H9 (cell line): Measurements from ENCODE around the gene UPK3A. TPM values are rescaled to one million over a fixed set of nuclear protein-coding genes. Genes with fewer than 3 reads are reported as not detected.

Experiments used
- DNase-seq: peaks from one replicate; pipeline ENCODE4 v3.0.0-alpha.2; 2017
- H2AFZ ChIP-seq: one replicate; pipeline ENCODE4 v1.6.1; 2013; ENCODE audit warnings: mild to moderate bottlenecking, low read length, control low read depth, moderate library complexity
- H2AK5ac ChIP-seq: 2 replicates; pipeline ENCODE4 v1.6.1; 2013; ENCODE audit warnings: low read length, control low read depth, mixed read lengths; ENCODE audit not compliant: insufficient read length
- H2BK120ac ChIP-seq: one replicate; pipeline ENCODE4 v1.6.1; 2013; ENCODE audit warnings: low read depth, mild to moderate bottlenecking, low read length, control low read depth, inconsistent platforms; ENCODE audit not compliant: poor library complexity, severe bottlenecking
- H2BK12ac ChIP-seq: 2 replicates; pipeline ENCODE4 v1.6.1; 2013; ENCODE audit warnings: low read length, control low read depth, mixed read lengths, low read depth; ENCODE audit not compliant: insufficient read length
- H2BK15ac ChIP-seq: 2 replicates; pipeline ENCODE4 v1.6.1; 2013; ENCODE audit warnings: low read depth, low read length, control low read depth
- H2BK20ac ChIP-seq: one replicate; pipeline ENCODE4 v1.6.1; 2013; ENCODE audit warnings: low read depth, mild to moderate bottlenecking, low read length, control low read depth, inconsistent platforms; ENCODE audit not compliant: poor library complexity, severe bottlenecking
- H2BK5ac ChIP-seq: 2 replicates; pipeline ENCODE4 v1.6.1; 2013; ENCODE audit warnings: low read length, control low read depth, mixed read lengths; ENCODE audit not compliant: insufficient read length
- H3K14ac ChIP-seq: 2 replicates; pipeline ENCODE4 v1.6.1; 2013; ENCODE audit warnings: low read length, control low read depth; ENCODE audit not compliant: insufficient read depth
- H3K18ac ChIP-seq: 2 replicates; pipeline ENCODE4 v1.6.1; 2013; ENCODE audit warnings: low read depth, mild to moderate bottlenecking, mixed read lengths, low read length, control low read depth; ENCODE audit not compliant: insufficient read length
- H3K23ac ChIP-seq: 2 replicates; pipeline ENCODE4 v1.6.1; 2013; ENCODE audit warnings: low read length, control low read depth, mixed read lengths, low read depth; ENCODE audit not compliant: insufficient read length
- H3K23me2 ChIP-seq: 2 replicates; pipeline ENCODE4 v1.6.1; 2013; ENCODE audit warnings: low read depth, mild to moderate bottlenecking, mixed read lengths, low read length, control low read depth; ENCODE audit not compliant: insufficient read length, poor library complexity, severe bottlenecking
- H3K27ac ChIP-seq: 2 replicates; pipeline ENCODE4 v1.5.1; 2013; ENCODE audit warnings: low read length, control low read depth, mixed read lengths, low read depth; ENCODE audit not compliant: insufficient read length
- H3K27me3 ChIP-seq: 2 replicates; pipeline ENCODE4 v1.6.1; 2013; ENCODE audit warnings: low read length, control low read depth, inconsistent platforms; ENCODE audit not compliant: insufficient read depth
- H3K4ac ChIP-seq: 2 replicates; pipeline ENCODE4 v1.6.1; 2013; ENCODE audit warnings: low read depth, mild to moderate bottlenecking, control low read depth, inconsistent platforms, low read length, moderate library complexity
- H3K4me1 ChIP-seq: 2 replicates; pipeline ENCODE4 v1.6.1; 2013; ENCODE audit warnings: low read length, control low read depth, inconsistent platforms; ENCODE audit not compliant: insufficient read depth
- H3K4me2 ChIP-seq: 2 replicates; pipeline ENCODE4 v1.6.1; 2013; ENCODE audit warnings: low read length, control low read depth, mixed read lengths; ENCODE audit not compliant: insufficient read length, insufficient read depth
- H3K56ac ChIP-seq: 2 replicates; pipeline ENCODE4 v1.6.1; 2013; ENCODE audit warnings: low read depth, mild to moderate bottlenecking, mixed read lengths, low read length, control low read depth; ENCODE audit not compliant: insufficient read length
- H3K79me1 ChIP-seq: 2 replicates; pipeline ENCODE4 v1.6.1; 2013; ENCODE audit warnings: low read depth, mild to moderate bottlenecking, moderate library complexity, low read length, control low read depth, inconsistent platforms; ENCODE audit not compliant: insufficient read depth, poor library complexity, severe bottlenecking
- H3K79me2 ChIP-seq: 2 replicates; pipeline ENCODE4 v1.6.1; 2013; ENCODE audit warnings: low read length, control low read depth, inconsistent platforms; ENCODE audit not compliant: insufficient read depth
- H3K9ac ChIP-seq: 2 replicates; pipeline ENCODE4 v1.6.1; 2013; ENCODE audit warnings: low read length, control low read depth, mixed read lengths; ENCODE audit not compliant: insufficient read length; ENCODE audit errors: extremely low read depth
- H3K9me3 ChIP-seq: one replicate; pipeline ENCODE4 v1.6.1; 2013; ENCODE audit warnings: low read depth, low read length, inconsistent platforms; ENCODE audit not compliant: control insufficient read depth
- H3T11ph ChIP-seq: one replicate; pipeline ENCODE4 v1.6.1; 2013; ENCODE audit warnings: mild to moderate bottlenecking, low read length, control low read depth, inconsistent platforms
- H4K20me1 ChIP-seq: one replicate; pipeline ENCODE4 v1.6.1; 2013; ENCODE audit not compliant: control insufficient read depth, insufficient read length, insufficient read depth
- H4K5ac ChIP-seq: 2 replicates; pipeline ENCODE4 v1.6.1; 2013; ENCODE audit warnings: low read depth, mild to moderate bottlenecking, mixed read lengths, low read length, control low read depth; ENCODE audit not compliant: insufficient read length
- H4K8ac ChIP-seq: replicated peaks from 2 replicates; pipeline ENCODE4 v1.6.1; 2013; ENCODE audit warnings: low read length, control low read depth, mixed read lengths, low read depth; ENCODE audit not compliant: insufficient read length
- H4K91ac ChIP-seq: 2 replicates; pipeline ENCODE4 v1.6.1; 2013; ENCODE audit warnings: low read depth, mild to moderate bottlenecking, moderate library complexity, mixed read lengths, low read length, control low read depth; ENCODE audit not compliant: insufficient read length
- H3K27ac Mint-ChIP-seq, 3 experiments: 2 replicates in 2 of 3; 3 replicates in 1 of 3; pipeline ENCODE4 v1.8.0; 2020 to 2021; ENCODE audit warnings: mixed read lengths in 3 of 3, mild to moderate bottlenecking in 1 of 3, moderate library complexity in 1 of 3
- H3K27me3 Mint-ChIP-seq: 2 replicates; pipeline ENCODE4 v1.8.0; 2021; ENCODE audit warnings: low read depth, mild to moderate bottlenecking, moderate library complexity, mixed read lengths
- H3K36me3 Mint-ChIP-seq, 3 experiments: 2 replicates in 2 of 3; 3 replicates in 1 of 3; pipeline ENCODE4 v1.8.0; 2020 to 2021; ENCODE audit warnings: low read depth in 3 of 3, mixed read lengths in 3 of 3; ENCODE audit not compliant: insufficient read depth in 1 of 3
- H3K4me1 Mint-ChIP-seq, 2 experiments: 2 replicates each; pipeline ENCODE4 v1.8.0; 2020; ENCODE audit warnings: mixed read lengths in 2 of 2
- H3K4me3 Mint-ChIP-seq, 2 experiments: 2 replicates in 1 of 2; 3 replicates in 1 of 2; pipeline ENCODE4 v1.8.0; 2020 to 2021; ENCODE audit warnings: mild to moderate bottlenecking in 2 of 2, mixed read lengths in 2 of 2, moderate library complexity in 1 of 2
- H3K9me3 Mint-ChIP-seq, 2 experiments: 2 replicates in 1 of 2; 3 replicates in 1 of 2; pipeline ENCODE4 v1.8.0; 2020; ENCODE audit warnings: mild to moderate bottlenecking in 2 of 2, mixed read lengths in 2 of 2, moderate library complexity in 1 of 2
- CTCF ChIP-seq: fragments of 200-600 bp; sonication (generic); conservative IDR thresholded peaks from 3 replicates; pipeline ENCODE4 v1.8.0; 2021; ENCODE audit warnings: antibody characterized with exemption, mild to moderate bottlenecking
- WGBS: extraction: QIAGEN DNeasy Blood & Tissue Kit; methylation state at CpG from one replicate; pipeline ENCODE4 v1.1.7; 2013; ENCODE audit warnings: missing lambda C conversion rate, low lambda C conversion rate, mixed read lengths; ENCODE audit not compliant: insufficient read length; ENCODE audit errors: extremely low coverage; 5-methylcytosine and 5-hydroxymethylcytosine counted together
- total RNA-seq: library from RNA; stranded (reverse); gene quantifications from 2 replicates; pipeline ENCODE4 v1.2.1, GENCODE V29; 2021

Gene UPK3A
- total RNA-seq, 1 experiment from 2014 or later = not detected

- no peak overlapping the region for H2BK15ac ChIP-seq
- H3K18ac ChIP-seq = no peak overlapping the region
- Mint-ChIP-seq H3K36me3 (peaks cover 4 to 7% (median 6%) of the 10 kb centered on the region in 3 experiments; a peak in 2 of 7 replicates), H3K4me1 (peaks cover 29 to 38% of the 10 kb centered on the region in 2 experiments), H3K27ac (peak overlapping the region in 1 of 3 experiments; percentile 73; a peak in 2 of 7 replicates), H3K4me3 (peak overlapping the region; percentile 79 to 88), H3K9me3 (no peaks in the 10 kb centered on the region), H3K27me3 (peaks cover 9% of the 10 kb centered on the region)
- no peak overlapping the region for H3K27ac ChIP-seq
- H3K4ac ChIP-seq = no peak overlapping the region
- H2BK20ac ChIP-seq = no peak overlapping the region
- no peak overlapping the region for H2BK5ac ChIP-seq
- H3T11ph ChIP-seq = no peak overlapping the region
- no peak overlapping the region for H3K23ac ChIP-seq
- H3K4me2 ChIP-seq = peak overlapping the region; percentile 76
- H2BK12ac ChIP-seq = no peak overlapping the region
- H4K5ac ChIP-seq = no peak overlapping the region
- H3K23me2 ChIP-seq = peaks cover 13% of the 10 kb centered on the region
- no peaks in the 10 kb centered on the region for H3K27me3 ChIP-seq
- H4K91ac ChIP-seq = no peak overlapping the region
- no peaks in the 10 kb centered on the region for H3K79me1 ChIP-seq
- H2AK5ac ChIP-seq = no peak overlapping the region
- H2AFZ ChIP-seq = no peak overlapping the region
- H3K9ac ChIP-seq = no peak overlapping the region
- TF ChIP-seq CTCF = no peak
- no peak overlapping the region for H2BK120ac ChIP-seq
- no peak overlapping the region for H4K8ac ChIP-seq
- no peaks in the 10 kb centered on the region for H3K9me3 ChIP-seq
- no CpG with 5 or more reads among the region's 14 CpGs for WGBS
- DNase-seq = no peak
- H3K4me1 ChIP-seq = peaks cover 4% of the 10 kb centered on the region; the same call in 1 of the 2 replicates
- H3K79me2 ChIP-seq = no peaks in the 10 kb centered on the region; the same call in 1 of the 2 replicates
- no peaks in the 10 kb centered on the region for H4K20me1 ChIP-seq
- no peak overlapping the region for H3K14ac ChIP-seq
- H3K56ac ChIP-seq = no peak overlapping the region
Measured at GRCh38 chr22:45310977-45311531, 26.3 kb downstream of the UPK3A start.
